HG03457 (cell line): ENCODE measurements around the gene FCGBP.
"Not testable (repeated sequence)": the region's sequence is repeated elsewhere in the genome, so short reads cannot be mapped to it uniquely, and the experiment has no call there.

Experiments used
- ATAC-seq: cut with Tn5 transposase; IDR thresholded peaks from one replicate; pipeline ENCODE4 v1.9.1; 2021; ENCODE audit warnings: moderate number of reproducible peaks; ENCODE audit not compliant: unreplicated experiment

FCGBP gene

GRCh38 chr19:39934584-39935363, at the start of gene FCGBP:
Gene FCGBP, minus strand, starts transcription at chr19:39934634.
- ATAC-seq: no peak

DNA sequence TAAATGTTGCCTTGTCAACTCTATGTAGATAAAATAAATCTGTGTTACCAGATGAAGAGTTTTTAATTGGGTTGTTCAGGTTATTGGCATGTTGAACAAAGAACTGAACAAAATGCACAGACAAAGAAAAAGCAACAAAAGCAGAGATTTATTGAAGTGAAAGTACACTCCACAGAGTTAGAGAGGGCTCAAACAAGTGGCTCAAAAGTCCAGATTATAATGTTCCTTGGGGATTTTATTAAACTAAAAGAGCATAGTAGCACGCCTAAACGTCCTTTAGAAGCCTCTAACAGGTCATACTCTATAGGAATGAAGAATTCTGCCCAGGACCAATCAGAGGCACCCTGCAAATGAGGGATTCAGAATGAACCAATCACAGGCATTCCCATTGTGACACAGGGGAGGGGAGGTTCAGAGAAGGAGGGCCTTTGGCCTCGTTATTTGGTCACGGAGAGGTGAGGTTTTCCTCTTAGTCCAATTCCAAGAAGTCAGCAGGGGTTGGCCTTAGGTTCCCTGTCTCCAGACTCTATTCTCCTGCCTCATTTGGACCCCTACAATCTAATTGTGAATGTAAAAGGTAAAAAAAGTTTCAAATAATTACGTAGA, 49.4 kb upstream of the FCGBP start:
- ATAC-seq: no peak

- ATAC-seq: no peak
These were observed 48.4 kb upstream of the FCGBP start for GRCh38 chr19:39982883-39983282.

DNA sequence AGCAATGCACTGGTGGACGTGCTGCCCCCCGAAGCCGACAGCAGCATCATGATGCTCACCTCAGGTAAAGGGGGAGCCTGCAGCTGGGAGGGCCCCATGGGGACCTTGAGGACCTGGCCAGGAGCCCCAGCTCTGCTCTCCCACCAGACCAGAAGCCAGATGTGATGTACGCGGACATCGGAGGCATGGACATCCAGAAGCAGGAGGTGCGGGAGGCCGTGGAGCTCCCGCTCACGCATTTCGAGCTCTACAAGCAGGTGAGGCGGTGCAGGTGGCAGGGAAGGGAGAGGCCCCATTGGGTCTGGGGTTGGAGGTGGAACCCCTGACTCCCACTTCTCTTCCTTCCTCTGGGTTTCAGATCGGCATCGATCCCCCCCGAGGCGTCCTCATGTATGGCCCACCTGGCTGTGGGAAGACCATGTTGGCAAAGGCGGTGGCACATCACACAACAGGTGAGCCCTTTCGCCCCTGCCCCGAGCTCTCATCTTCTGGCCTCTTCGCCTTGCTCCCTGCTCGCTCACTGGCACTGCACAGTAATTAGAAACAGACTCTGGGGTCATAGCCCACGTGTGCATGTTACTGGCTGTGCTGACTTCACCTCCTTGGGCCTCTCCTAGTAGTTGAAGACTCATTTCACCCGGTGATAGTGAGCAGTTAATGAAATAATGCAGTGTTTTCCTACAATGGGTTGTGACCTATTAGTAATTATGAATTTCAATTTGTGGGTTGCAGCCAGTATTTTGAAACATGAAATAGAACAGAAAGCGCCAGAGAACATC, 40.1 kb upstream of the FCGBP start:
- no peak for ATAC-seq

DNA sequence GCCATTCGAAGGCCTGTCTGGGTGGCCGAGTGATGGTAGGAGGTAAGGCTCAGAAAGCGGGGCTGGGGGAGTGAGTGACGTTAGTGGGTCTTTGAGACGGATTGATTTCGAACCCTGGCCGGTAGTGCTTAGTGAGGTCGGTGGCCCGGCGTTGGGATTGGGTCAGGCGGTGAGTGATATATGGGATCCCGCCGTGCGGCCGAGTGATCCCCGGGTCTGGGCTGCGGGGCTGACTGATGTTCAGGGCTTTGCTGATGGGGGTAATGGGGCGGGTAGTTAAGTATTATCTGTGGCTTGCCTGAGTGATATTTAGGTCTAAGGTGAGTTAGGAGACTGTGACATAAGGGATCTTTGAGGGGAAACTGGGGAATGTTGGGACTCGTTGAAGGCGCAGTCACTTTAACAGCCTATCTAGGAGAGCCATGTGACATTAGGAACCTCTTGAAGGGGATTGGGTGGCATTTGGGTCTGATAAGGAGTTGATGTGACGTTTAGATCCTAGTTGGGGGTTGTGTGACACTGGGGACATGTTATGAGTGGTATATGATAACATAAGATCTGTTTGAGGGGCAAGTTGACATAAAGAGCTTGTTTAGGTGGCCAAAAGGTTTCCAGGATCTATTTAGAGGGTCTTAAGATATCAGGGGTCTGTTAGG, 37.1 kb upstream of the FCGBP start:
- no peak for ATAC-seq

DNA sequence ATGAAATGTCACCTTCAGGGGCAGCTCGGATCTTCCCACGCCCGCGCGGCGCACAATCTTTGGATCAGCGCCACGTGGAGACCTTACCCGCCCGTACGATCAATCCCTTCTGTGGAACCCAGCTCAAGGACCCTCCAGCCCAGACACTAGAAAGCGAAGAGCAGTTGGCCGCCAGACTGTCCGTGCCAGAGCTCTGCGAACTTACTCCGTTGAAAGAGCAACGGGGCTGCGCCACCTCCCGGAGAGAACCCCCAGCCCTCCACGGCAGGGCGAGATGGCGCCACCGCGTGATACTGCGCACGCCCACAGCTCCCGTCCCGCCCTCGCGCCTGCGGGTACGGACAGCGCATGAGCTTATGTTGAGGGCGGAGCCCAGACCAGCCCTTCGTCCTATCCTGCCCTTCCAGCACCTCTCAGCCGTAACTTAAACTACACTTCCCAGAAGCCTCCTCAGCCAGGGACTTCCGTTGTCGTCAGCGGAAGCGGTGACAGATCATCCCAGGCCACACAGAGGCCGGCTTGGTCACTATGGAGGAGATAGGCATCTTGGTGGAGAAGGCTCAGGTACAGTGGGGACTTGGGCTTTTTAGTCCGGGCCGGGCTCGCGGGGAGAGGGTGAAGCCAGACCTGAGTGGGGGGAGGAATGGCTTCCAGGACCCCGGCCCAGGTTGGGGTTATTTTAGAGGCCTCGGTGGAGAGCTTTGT, 36.4 kb upstream of the FCGBP start, which contains the start of gene PSMC4:
TSS of gene PSMC4 (plus strand) at position 491 of the 705 bp plus-strand sequence. CDS start at position 529, 38 bp downstream.
- peak; percentile 88 for ATAC-seq

DNA sequence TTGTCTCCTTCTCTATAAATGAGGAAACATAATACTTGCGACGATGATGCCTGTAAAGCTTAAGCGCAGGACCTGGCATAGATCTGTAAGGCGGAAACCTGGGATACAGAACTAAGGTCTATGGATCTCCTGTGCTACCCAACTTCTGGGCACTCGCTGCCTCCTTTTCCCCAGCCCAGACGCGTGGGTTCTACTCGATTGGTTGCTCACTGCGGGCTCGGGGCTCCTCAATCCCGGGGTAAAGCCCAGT, 35.9 kb upstream of the FCGBP start:
- no peak for ATAC-seq

DNA sequence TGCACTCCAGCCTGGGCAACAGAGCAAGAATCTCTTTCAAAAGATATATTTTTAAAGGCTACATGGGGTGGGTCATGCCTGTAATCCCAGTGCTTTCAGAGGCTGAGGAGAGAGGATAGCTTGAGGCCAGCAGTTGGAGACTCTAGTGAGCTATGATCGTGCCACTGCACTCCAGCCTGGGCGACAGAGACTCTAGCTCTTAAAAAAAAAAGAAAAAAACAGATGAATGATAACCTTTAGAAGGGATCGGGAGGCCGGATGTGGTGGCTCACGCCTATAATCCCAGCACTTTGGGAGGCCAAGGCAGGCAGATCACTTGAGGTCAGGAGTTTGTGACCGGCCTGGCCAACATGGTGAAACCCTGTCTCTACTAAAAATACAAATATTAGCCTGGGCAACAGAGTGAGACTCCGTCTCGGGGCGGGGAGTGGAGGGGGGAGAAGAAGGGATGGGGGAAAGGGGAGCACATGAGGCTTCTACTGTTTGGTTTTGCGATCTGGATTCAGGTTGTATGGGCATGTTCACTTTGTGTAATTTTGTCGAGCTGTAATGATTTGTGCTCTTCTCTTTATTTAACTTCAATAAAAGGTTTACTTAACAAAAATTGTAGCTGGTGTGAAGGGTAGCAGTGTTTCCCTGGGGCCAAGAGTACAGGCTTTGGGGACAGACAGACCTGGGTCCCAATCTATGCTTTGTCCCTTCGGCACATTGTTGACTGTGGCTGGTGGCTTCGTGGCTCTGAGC, 35.4 kb upstream of the FCGBP start:
- ATAC-seq: no peak

DNA sequence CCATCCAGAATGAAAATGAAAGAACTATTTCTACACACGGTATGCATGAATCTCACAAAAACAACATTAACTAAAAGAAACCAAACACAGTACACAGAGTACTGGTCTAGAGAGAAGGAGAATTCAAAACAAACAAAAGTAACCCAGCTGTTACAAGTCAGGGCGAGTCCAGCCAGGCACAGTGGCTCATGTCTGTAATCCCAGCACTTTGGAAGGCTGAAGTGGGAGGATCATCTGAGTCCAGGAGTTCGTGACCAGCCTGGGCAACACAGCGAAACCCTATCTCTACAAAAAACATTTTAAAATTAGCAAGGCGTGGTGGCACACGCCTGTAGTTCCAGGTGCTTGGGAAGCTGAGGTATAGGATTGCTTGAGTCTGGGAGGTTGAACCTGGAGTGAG, 34.8 kb upstream of the FCGBP start:
- ATAC-seq: no peak

DNA sequence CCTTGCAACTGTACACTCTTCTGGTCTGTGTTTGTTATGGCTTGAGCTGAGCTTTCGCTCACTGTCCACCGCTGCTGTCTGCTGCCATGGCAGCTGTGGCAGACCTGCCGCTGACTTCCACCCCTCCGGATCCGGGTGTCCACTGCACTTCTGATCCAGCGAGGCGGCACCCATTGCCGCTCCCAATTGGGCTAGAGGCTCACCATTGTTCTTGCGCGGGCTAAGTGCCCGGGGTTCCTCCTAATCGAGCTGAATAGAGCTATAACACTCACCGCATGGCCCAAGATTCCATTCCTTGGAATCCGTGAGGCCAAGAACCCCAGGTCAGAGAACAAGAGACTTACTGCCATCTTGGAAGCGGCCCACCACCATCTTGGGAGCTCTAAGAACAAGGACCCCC, 34.4 kb upstream of the FCGBP start:
- no peak for ATAC-seq

DNA sequence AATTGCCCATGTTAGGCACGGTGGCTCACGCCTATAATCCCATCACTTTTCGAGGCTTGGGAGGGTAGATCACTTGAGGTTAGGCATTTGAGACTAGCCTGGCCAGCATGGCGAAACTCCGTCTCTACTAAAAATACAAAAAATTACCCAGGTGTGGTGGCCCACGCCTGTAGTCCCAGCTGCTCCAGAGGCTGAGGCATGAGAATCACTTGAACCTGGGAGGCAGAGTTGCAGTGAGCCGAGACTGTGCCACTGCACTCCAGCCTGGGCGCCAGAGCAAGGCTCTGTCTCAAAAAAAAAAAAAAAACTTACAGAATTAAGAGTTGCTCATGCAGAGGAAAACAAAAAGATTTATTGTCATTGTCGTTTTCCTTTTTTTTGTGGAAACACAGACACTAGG, 33.1 kb upstream of the FCGBP start:
- no peak for ATAC-seq

DNA sequence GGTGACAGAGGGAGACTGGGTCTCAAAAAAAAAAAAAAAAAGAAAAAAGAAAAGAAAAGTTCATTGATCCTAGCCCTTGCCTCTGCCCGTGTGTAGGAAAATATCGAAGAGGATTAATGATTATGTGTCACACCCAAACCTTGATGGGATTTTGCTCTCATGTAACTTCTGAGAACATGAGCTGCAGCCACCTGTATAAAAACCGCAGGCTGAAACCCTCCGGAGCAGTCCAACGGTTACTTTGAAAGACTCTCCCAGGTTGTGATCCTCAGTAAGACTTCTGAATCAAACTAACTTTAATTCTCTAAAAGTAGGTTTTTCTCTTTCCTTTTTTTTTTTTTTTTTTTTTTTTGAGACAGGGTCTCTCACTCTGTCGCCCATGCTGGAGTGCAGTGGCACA, 32.2 kb upstream of the FCGBP start:
- no peak for ATAC-seq

- ATAC-seq: no peak
These were observed 29.5 kb upstream of the FCGBP start for GRCh38 chr19:39963898-39964297.

DNA sequence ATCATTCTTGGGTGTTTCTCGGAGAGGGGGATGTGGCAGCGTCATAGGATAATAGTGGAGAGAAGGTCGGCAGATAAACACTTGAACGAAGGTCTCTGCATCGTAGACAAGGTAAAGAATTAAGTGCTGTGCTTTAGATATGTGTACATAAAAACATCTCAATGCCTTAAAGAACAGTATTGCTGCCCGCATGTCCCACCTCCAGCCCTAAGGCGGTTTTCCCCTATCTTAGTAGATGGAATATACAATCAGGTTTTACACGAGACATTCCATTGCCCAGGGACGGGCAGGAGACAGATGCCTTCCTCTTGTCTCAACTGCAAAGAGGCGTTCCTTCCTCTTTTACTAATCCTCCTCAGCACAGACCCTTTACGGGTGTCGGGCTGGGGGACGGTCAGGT, 25.0 kb upstream of the FCGBP start:
- not testable (repeated sequence) for ATAC-seq

DNA sequence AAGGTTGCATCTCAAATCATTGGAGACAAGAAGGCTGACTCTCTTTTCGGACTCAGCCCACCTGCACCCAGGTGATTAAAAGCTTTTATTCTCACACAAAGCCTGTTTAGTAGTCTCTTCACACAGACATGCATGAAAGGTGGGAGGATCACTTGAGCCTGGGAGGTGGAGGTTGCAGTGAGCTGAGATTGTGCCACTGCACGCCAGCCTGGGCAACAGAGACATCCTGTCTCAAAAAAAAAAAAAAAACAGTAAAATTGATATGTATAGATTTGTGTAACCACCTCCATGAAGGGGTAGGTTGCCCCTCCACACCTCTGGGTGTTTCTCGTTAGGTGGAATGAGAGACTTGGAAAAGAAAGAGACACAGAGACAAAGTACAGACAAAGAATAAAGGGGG, 24.5 kb upstream of the FCGBP start:
- not testable (repeated sequence) for ATAC-seq

DNA sequence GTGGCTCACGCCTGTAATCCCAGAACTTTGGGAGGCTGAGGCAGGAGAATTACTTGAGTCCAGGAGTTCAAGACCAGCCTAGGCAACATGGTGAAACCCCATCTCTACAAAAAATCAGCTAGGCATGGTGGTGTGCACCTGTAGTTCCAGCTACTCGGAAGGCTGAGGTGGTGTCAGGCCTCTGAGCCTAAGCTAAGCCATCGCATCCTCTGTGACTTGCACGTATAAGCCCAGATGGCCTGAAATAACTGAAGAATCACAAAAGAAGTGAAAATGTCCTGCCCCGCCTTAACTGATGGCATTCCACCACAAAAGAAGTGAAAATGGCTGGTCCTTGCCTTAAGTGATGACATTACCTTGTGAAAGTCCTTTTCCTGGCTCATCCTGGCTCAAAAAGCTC, 23.5 kb upstream of the FCGBP start:
- not testable (repeated sequence) for ATAC-seq

DNA sequence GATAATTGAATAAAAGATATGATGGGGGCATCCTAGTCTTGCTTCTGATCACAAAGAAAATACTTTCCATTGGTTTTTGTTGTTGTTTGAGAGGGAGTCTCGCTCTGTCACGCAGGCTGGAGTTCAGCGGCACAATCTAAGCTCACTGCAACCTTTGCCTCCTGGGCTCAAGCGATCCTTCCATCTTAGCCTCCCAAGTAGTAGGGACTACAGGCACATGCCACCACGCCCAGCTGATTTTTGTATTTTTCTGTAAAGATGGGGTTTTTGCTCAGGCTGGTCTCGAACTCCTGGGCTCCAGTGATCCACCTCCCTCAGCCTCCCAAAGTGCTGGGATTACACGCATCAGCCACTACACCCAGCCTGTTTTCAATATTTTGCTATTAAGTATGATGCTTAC, 19.5 kb upstream of the FCGBP start:
- ATAC-seq: no peak

- no peak for ATAC-seq
These were observed 17.3 kb upstream of the FCGBP start for GRCh38 chr19:39951686-39952085.

DNA sequence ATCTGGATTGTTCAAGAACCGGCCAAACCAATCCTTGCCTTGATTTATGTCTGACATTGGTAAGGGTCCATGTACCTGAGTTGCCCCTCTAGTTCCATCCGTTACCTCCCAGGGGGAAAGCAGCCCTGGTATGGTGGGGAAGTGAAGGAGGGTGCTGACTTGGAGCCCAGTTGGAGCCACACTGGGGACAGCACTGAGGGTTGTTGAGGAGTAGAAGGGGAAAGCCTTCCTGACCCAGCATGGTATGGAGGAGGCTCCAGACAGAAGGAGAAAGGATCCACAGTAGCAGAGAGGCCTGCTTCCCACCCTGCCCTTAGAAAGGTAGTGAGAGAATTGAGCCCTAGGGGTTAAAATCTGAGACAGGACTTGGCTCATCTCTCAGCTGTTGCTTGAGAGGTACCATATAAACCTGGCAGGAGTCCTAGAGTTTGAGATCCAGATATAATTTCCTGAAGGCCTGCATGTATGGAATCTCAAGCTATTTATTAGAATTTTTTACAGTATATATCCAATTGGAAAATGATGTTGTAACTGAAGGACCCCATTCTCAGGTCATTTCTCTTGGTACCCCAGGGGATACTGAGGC, 16.7 kb upstream of the FCGBP start:
- ATAC-seq: no peak
